ENCODE data around the gene SLCO2B1. TPM values are rescaled to one million over a fixed set of nuclear protein-coding genes. Genes with fewer than 3 reads are reported as not detected.
A peak's percentile ranks its signal among the peaks of the same experiment; 100 is the strongest.

The SLCO2B1 gene
- total and polyA plus RNA-seq, 2 of the 8 experiments (the other 6 are each of a cell fraction or from before 2014, with no cell fraction given) = 0.03 TPM; not detected in 1

- no peak for TF ChIP-seq GTF2F1 (IDR thresholded peaks at IDR 0.05; ENCODE audit: borderline replicate concordance, low read depth, low read length)
- no peak for TF ChIP-seq SIX5 (IDR thresholded peaks at IDR 0.05; ENCODE audit: low read depth, low read length)
- TF ChIP-seq BACH1 (IDR thresholded peaks at IDR 0.05; ENCODE audit: low read length) = peak; percentile 32; the same call in 1 of the 2 replicates
- TF ChIP-seq ATF3 (IDR thresholded peaks at IDR 0.05; ENCODE audit: insufficient read depth, low read depth, low read length) = no peak
- TF ChIP-seq EP300 (IDR thresholded peaks at IDR 0.05; ENCODE audit: borderline replicate concordance in 1 of 2, low read depth in 2 of 2, low read length in 2 of 2) = no peak
- TF ChIP-seq CREB1 (IDR thresholded peaks at IDR 0.05) = no peak
- no peak for TF ChIP-seq EGR1 (IDR thresholded peaks at IDR 0.05; ENCODE audit: borderline replicate concordance, low read depth, low read length)
- 0 out of 2 replicates have a peak, but pooled peaks have one; percentile 21 for TF ChIP-seq YY1 (IDR thresholded peaks at IDR 0.05; ENCODE audit: low read depth, low read length)
- peak; percentile 91 to 96 for TF ChIP-seq RAD21 (IDR thresholded peaks at IDR 0.05 in 1 of 2, conservative IDR thresholded peaks at IDR 0.05 in 1 of 2; ENCODE audit: low read depth in 2 of 2, low read length in 2 of 2)
- no peak for TF ChIP-seq RFX5 (IDR thresholded peaks at IDR 0.05; ENCODE audit: borderline replicate concordance, low read depth, low read length)
- TF ChIP-seq TEAD4 (IDR thresholded peaks at IDR 0.05; ENCODE audit: low read depth, low read length) = no peak
- TF ChIP-seq ZNF274 (IDR thresholded peaks at IDR 0.05; ENCODE audit: borderline replicate concordance, extremely low read depth, low read length) = no peak
- TF ChIP-seq SP2 (IDR thresholded peaks at IDR 0.05; ENCODE audit: low read length) = no peak
- TF ChIP-seq GABPA (IDR thresholded peaks at IDR 0.05; ENCODE audit: borderline replicate concordance, insufficient read depth, low read length) = peak; percentile 24; the same call in 1 of the 2 replicates
Measured at GRCh38 chr11:75204685-75205563, 54.0 kb downstream of the SLCO2B1 start (continued).

All from H1 (cell line).